Right atrium auricular region (tissue), 2 donors: Measurements from ENCODE around the gene CITED4. TPM values are rescaled to one million over a fixed set of nuclear protein-coding genes. Genes with fewer than 3 reads are reported as not detected.

ENCODE experiments used
- DNase-seq: peaks from one replicate; pipeline ENCODE4 v3.0.0-alpha.2; 2019; ENCODE audit warnings: low spot score
- H3K27ac ChIP-seq, 2 donors: fragments of 200-600 bp; sonication (generic); 1 replicate in 1 of 2; 2 replicates in 1 of 2; pipeline ENCODE4 v1.5.1; 2016 to 2019
- H3K27me3 ChIP-seq, 2 donors: fragments of 200-600 bp; sonication (generic); one replicate each; pipeline versions ENCODE4 v1.5.1 to v1.6.0; 2017 to 2019
- H3K36me3 ChIP-seq: fragments of 200-600 bp; sonication (generic); one replicate; pipeline ENCODE4 v1.5.1; 2016
- H3K4me1 ChIP-seq, 2 donors: fragments of 200-600 bp; sonication (generic); one replicate each; pipeline versions ENCODE4 v1.5.1 to v1.6.0; 2017 to 2019
- H3K4me3 ChIP-seq, 2 donors: fragments of 200-600 bp; sonication (generic); 1 replicate in 1 of 2; 2 replicates in 1 of 2; pipeline ENCODE4 v1.5.1; 2017 to 2019; ENCODE audit warnings: mild to moderate bottlenecking in 1 of 2, moderate library complexity in 1 of 2
- H3K9me3 ChIP-seq, 2 donors: fragments of 200-600 bp; sonication (generic); one replicate each; pipeline ENCODE4 v1.5.1; 2019
- total RNA-seq, 2 donors: library from RNA; depleted of rRNA; stranded (reverse); fragments of >200 nt; gene quantifications; one replicate each; pipeline ENCODE4 v1.1.0, GENCODE V29; 2016
- TF ChIP-seq, protein P1 (sequence below), 2 donors: fragments of 200-600 bp; sonication (generic); IDR thresholded peaks; one replicate each; pipeline ENCODE4 v1.5.1; 2019; ENCODE audit warnings: antibody characterized with exemption in 2 of 2

The CITED4 gene
- 10 to 100 TPM; 18.8 to 32.7 TPM for total RNA-seq

GRCh38 chr1:40862008-40862863, at the start of gene CITED4:
TSS of gene CITED4 (minus strand) at chr1:40862363. CDS start at chr1:40862127, 236 bp downstream.
- H3K27me3 ChIP-seq = no peaks in the 10 kb centered on the region
- no peaks in the 10 kb centered on the region for H3K36me3 ChIP-seq
- DNase-seq = peak; percentile 94
- TF ChIP-seq, protein P1, sequence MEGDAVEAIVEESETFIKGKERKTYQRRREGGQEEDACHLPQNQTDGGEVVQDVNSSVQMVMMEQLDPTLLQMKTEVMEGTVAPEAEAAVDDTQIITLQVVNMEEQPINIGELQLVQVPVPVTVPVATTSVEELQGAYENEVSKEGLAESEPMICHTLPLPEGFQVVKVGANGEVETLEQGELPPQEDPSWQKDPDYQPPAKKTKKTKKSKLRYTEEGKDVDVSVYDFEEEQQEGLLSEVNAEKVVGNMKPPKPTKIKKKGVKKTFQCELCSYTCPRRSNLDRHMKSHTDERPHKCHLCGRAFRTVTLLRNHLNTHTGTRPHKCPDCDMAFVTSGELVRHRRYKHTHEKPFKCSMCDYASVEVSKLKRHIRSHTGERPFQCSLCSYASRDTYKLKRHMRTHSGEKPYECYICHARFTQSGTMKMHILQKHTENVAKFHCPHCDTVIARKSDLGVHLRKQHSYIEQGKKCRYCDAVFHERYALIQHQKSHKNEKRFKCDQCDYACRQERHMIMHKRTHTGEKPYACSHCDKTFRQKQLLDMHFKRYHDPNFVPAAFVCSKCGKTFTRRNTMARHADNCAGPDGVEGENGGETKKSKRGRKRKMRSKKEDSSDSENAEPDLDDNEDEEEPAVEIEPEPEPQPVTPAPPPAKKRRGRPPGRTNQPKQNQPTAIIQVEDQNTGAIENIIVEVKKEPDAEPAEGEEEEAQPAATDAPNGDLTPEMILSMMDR (IDR thresholded peaks at IDR 0.05) = peak in 1 of 2 donors; percentile 33
- H3K4me3 ChIP-seq = peak within 1 kb of the TSS; percentile 58 to 81
- peak within 1 kb of the TSS; percentile 85 to 91 for H3K27ac ChIP-seq
- H3K4me1 ChIP-seq = peaks cover 0 to 41% of the 10 kb centered on the region in 2 donors
- no peaks in the 10 kb centered on the region for H3K9me3 ChIP-seq

DNA sequence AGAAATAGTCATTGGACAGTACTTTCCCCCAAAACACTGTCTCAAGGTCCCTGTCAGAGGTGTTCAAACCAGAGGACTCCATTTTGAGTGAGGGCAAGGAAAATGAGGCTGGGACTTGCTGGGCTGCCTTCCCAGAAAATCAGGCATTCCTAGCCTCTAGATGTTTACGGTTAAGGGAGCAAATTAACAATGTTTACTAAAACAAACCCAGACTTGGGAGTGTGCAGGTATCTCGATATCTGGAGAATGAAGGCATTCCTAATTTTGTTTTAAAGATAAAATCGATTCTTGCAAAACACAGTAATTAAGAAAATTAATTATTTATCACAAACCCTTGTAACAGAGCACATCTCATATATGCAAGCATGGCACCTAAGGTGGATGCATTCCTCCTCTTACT, 48.9 kb upstream of the CITED4 start:
- no peak for DNase-seq
- Histone ChIP-seq H3K27me3 (no peaks in the 10 kb centered on the region), H3K27ac (no peak overlapping the region), H3K9me3 (no peaks in the 10 kb centered on the region), H3K36me3 (no peaks in the 10 kb centered on the region), H3K4me1 (no peaks in the 10 kb centered on the region), H3K4me3 (no peak overlapping the region)
- TF ChIP-seq, protein P1 (IDR thresholded peaks at IDR 0.05) = no peak

GRCh38 chr1:40909281-40909680, 47.1 kb upstream of the CITED4 start:
- Histone ChIP-seq H3K27ac (no peak overlapping the region), H3K36me3 (no peaks in the 10 kb centered on the region), H3K4me3 (no peak overlapping the region), H3K27me3 (no peaks in the 10 kb centered on the region), H3K9me3 (no peaks in the 10 kb centered on the region), H3K4me1 (no peaks in the 10 kb centered on the region)
- TF ChIP-seq, protein P1 (IDR thresholded peaks at IDR 0.05) = no peak
- DNase-seq = no peak

- no peak for DNase-seq
- H3K4me1 ChIP-seq = no peaks in the 10 kb centered on the region
- H3K9me3 ChIP-seq = no peaks in the 10 kb centered on the region
- TF ChIP-seq, protein P1 (IDR thresholded peaks at IDR 0.05) = no peak
- H3K36me3 ChIP-seq = no peaks in the 10 kb centered on the region
- H3K4me3 ChIP-seq = no peak overlapping the region
- no peaks in the 10 kb centered on the region for H3K27me3 ChIP-seq
- H3K27ac ChIP-seq = no peak overlapping the region
These were observed 46.2 kb upstream of the CITED4 start for GRCh38 chr1:40908350-40908749.

DNA sequence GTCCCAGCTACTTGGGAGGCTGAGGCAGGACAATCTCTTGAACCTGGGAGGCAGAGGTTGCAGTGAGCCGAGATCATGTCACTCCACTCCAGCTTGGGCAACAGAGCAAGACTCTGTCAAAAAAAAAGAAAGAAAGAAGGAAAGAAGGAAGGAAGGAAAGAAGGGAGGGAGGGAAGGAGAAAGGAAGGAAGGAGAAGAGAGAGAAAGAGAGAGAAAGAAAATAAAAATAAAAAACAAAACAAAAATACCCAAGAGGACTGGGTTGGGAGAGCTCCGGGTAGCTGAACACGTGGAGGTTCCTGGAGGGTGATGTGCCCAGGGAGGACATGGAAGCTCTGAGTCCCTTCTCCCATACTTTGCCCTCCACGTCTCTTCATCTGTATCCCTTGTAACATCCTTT, 45.7 kb upstream of the CITED4 start:
- Histone ChIP-seq H3K4me3 (no peak overlapping the region), H3K36me3 (no peaks in the 10 kb centered on the region), H3K9me3 (no peaks in the 10 kb centered on the region), H3K27me3 (no peaks in the 10 kb centered on the region), H3K27ac (no peak overlapping the region), H3K4me1 (no peaks in the 10 kb centered on the region)
- TF ChIP-seq, protein P1 (IDR thresholded peaks at IDR 0.05) = no peak
- no peak for DNase-seq
